ENCODE measurements around the gene TUBGCP5. TPM values are rescaled to one million over a fixed set of nuclear protein-coding genes. Genes with fewer than 3 reads are reported as not detected.
"Not testable (repeated sequence)": the region's sequence is repeated elsewhere in the genome, so short reads cannot be mapped to it uniquely, and the experiment has no call there.

Gene TUBGCP5
- total RNA-seq, 1 donor from 2014 or later, result 17.1 TPM

DNA sequence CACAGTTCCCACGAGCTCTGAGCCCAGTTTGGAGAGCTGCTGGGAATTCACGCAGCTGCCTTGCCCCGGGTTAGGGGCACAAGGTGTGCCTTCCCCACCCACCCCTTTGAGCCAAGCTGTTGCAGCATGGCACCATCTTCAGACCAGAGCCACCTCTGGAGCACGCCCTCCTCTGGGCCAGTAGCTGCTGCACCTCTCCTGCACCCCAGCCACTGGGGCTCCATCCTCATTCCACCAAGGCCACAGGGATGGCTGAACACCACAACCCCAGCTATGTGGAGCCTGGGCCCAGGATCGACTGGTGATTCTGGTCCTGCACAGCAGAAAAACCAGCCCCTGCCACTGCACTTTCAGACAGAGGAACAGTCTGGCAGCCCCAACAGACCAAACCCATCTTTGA is 25.7 kb downstream of the TUBGCP5 start:
- Histone ChIP-seq H3K4me3 (no peak overlapping the region), H3K27me3 (no peaks in the 10 kb centered on the region), H3K4me1 (no peaks in the 10 kb centered on the region), H3K9me3 (no peaks in the 10 kb centered on the region), H3K36me3 (peaks cover 55 to 89% of the 10 kb centered on the region in 2 donors), H3K27ac (no peak overlapping the region)
- intact Hi-C loops (cut with DNase I), result no loop called here
- no peak for DNase-seq (ENCODE audit: low spot score in 2 of 2)
- TF ChIP-seq, protein P1, sequence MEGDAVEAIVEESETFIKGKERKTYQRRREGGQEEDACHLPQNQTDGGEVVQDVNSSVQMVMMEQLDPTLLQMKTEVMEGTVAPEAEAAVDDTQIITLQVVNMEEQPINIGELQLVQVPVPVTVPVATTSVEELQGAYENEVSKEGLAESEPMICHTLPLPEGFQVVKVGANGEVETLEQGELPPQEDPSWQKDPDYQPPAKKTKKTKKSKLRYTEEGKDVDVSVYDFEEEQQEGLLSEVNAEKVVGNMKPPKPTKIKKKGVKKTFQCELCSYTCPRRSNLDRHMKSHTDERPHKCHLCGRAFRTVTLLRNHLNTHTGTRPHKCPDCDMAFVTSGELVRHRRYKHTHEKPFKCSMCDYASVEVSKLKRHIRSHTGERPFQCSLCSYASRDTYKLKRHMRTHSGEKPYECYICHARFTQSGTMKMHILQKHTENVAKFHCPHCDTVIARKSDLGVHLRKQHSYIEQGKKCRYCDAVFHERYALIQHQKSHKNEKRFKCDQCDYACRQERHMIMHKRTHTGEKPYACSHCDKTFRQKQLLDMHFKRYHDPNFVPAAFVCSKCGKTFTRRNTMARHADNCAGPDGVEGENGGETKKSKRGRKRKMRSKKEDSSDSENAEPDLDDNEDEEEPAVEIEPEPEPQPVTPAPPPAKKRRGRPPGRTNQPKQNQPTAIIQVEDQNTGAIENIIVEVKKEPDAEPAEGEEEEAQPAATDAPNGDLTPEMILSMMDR (IDR thresholded peaks at IDR 0.05), result no peak

DNA sequence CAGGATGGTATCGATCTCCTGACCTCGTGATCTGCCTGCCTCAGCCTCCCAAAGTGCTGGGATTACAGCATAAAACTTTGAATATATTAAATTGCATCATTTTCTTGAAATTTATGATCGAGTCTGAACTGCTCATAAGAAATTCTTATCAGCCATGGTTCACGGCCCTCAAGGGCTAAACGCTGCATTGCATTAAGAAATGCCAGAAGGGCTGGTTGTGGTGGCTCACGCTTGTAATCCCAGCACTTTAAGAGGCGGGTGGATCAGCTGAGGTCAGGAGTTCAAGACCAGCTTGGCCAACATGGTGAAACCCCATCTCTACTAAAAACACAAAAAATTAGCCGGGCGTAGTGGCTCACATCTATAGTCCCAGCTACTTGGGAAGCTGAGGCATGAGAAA is 26.8 kb downstream of the TUBGCP5 start:
- H3K27ac ChIP-seq; intact Hi-C loops (cut with DNase I): not testable (repeated sequence)
- H3K36me3 ChIP-seq, result peaks cover 47 to 89% of the 10 kb centered on the region in 2 donors

GRCh38 chr15:23003736-23004135 is 35.6 kb downstream of the TUBGCP5 start:
- intact Hi-C loops (cut with DNase I), result no loop called here
- DNase-seq (ENCODE audit: low spot score in 2 of 2), result no peak
- H3K36me3 ChIP-seq, result peaks cover 18 to 73% of the 10 kb centered on the region in 2 donors
- H3K4me1 ChIP-seq, result no peaks in the 10 kb centered on the region
- H3K27me3 ChIP-seq, result no peaks in the 10 kb centered on the region
- H3K9me3 ChIP-seq, result no peaks in the 10 kb centered on the region
- H3K27ac ChIP-seq, result no peak overlapping the region
- no peak overlapping the region for H3K4me3 ChIP-seq
- TF ChIP-seq, protein P1 (IDR thresholded peaks at IDR 0.05), result no peak

More for the DNA sequence above, 26.8 kb downstream of the TUBGCP5 start:
- not testable (repeated sequence) for H3K27me3 ChIP-seq; H3K4me3 ChIP-seq; H3K4me1 ChIP-seq; H3K9me3 ChIP-seq; DNase-seq (ENCODE audit: low spot score in 2 of 2)

- peaks cover 16 to 71% of the 10 kb centered on the region in 2 donors for H3K36me3 ChIP-seq
- no peaks in the 10 kb centered on the region for H3K4me1 ChIP-seq
- intact Hi-C loops (cut with DNase I), result no loop called here
- no peak overlapping the region for H3K4me3 ChIP-seq
- H3K9me3 ChIP-seq, result no peaks in the 10 kb centered on the region
- DNase-seq (ENCODE audit: low spot score in 2 of 2), result no peak
- TF ChIP-seq, protein P1 (IDR thresholded peaks at IDR 0.05), result no peak
- H3K27me3 ChIP-seq, result no peaks in the 10 kb centered on the region
- no peak overlapping the region for H3K27ac ChIP-seq
Observed at GRCh38 chr15:23002920-23003319, 36.4 kb downstream of the TUBGCP5 start.

- H3K4me1 ChIP-seq, result no peaks in the 10 kb centered on the region
- peaks cover 12 to 39% of the 10 kb centered on the region in 2 donors for H3K36me3 ChIP-seq
- DNase-seq (ENCODE audit: low spot score in 2 of 2), result no peak
- H3K9me3 ChIP-seq, result no peaks in the 10 kb centered on the region
- TF ChIP-seq, protein P1 (IDR thresholded peaks at IDR 0.05), result no peak
- H3K27ac ChIP-seq, result no peak overlapping the region
- no peak overlapping the region for H3K4me3 ChIP-seq
- no peaks in the 10 kb centered on the region for H3K27me3 ChIP-seq
- intact Hi-C loops (cut with DNase I), result no loop called here
Observed at GRCh38 chr15:22995795-22996194, 43.6 kb downstream of the TUBGCP5 start.

DNA sequence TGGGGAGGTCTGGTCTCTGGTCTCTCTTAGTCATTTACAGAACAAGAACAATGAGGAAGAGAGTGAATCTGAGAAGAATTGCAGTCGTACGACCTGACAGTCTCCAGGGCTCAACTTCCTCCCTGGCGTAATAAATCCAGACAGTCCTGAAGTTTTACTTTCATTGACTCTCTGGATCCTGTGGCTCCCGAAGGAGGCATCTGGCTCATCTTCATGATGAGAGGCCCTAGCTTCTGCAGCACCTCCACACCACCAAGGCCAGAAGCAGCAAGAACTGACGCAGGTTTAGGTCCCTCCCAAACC is 47.4 kb downstream of the TUBGCP5 start:
- no peak for DNase-seq (ENCODE audit: low spot score in 2 of 2)
- peaks cover 4 to 14% of the 10 kb centered on the region in 2 donors for H3K36me3 ChIP-seq
- intact Hi-C loops (cut with DNase I), result no loop called here

More for the DNA sequence above, 47.4 kb downstream of the TUBGCP5 start:
- H3K4me3 ChIP-seq, result no peak overlapping the region
- no peaks in the 10 kb centered on the region for H3K4me1 ChIP-seq
- TF ChIP-seq, protein P1 (IDR thresholded peaks at IDR 0.05), result no peak
- no peak overlapping the region for H3K27ac ChIP-seq
- H3K9me3 ChIP-seq, result no peaks in the 10 kb centered on the region
- no peaks in the 10 kb centered on the region for H3K27me3 ChIP-seq
